Fibroblast of lung (primary cell): Measurements from ENCODE around the gene NSFL1C. TPM values are rescaled to one million over a fixed set of nuclear protein-coding genes. Genes with fewer than 3 reads are reported as not detected.

Source experiments
- DNase-seq, 2 donors: peaks; one replicate each; pipeline versions ENCODE4 v3.0.0 to v3.0.0-alpha.2; 2010; ENCODE audit warnings: low read depth in 2 of 2
- H2AFZ ChIP-seq: 2 replicates; pipeline ENCODE4 v1.5.1; 2012; ENCODE audit warnings: low read length, control low read depth, inconsistent platforms
- H3K27ac ChIP-seq: 2 replicates; pipeline ENCODE4 v1.5.1; 2011; ENCODE audit warnings: low read length, control low read depth; ENCODE audit not compliant: insufficient read depth
- H3K27me3 ChIP-seq: 2 replicates; pipeline ENCODE4 v1.5.1; 2011; ENCODE audit warnings: mild to moderate bottlenecking, low read length; ENCODE audit not compliant: control insufficient read depth, insufficient read depth
- H3K36me3 ChIP-seq: 2 replicates; pipeline ENCODE4 v1.5.1; 2011; ENCODE audit warnings: low read length; ENCODE audit not compliant: control insufficient read depth, insufficient read depth
- H3K4me1 ChIP-seq: 2 replicates; pipeline ENCODE4 v1.5.1; 2011; ENCODE audit warnings: low read length; ENCODE audit not compliant: control insufficient read depth, insufficient read depth; ENCODE audit errors: extremely low read depth
- H3K4me2 ChIP-seq: 2 replicates; pipeline ENCODE4 v1.5.1; 2011; ENCODE audit warnings: low read length, control low read depth; ENCODE audit not compliant: insufficient read depth; ENCODE audit errors: extremely low read depth
- H3K4me3 ChIP-seq, 4 experiments: fragments of 200-600 bp in 1 of 4; sonication (generic) in 1 of 4; replicated peaks in 1 of 4; 2 replicates each; pipeline ENCODE4 v1.5.1; 2011 to 2016; ENCODE audit warnings: low read length in 4 of 4, low read depth in 3 of 4, mild to moderate bottlenecking in 3 of 4, control low read depth in 2 of 4, inconsistent platforms in 1 of 4, mixed read lengths in 1 of 4; ENCODE audit not compliant: insufficient read depth in 1 of 4; ENCODE audit errors: control extremely low read depth in 1 of 4
- H3K79me2 ChIP-seq: 2 replicates; pipeline ENCODE4 v1.5.1; 2012; ENCODE audit warnings: mild to moderate bottlenecking, low read length, inconsistent platforms; ENCODE audit not compliant: control insufficient read depth, insufficient read depth
- H3K9ac ChIP-seq: 2 replicates; pipeline ENCODE4 v1.5.1; 2011; ENCODE audit warnings: mild to moderate bottlenecking, low read length, control low read depth; ENCODE audit not compliant: insufficient read depth
- H3K9me3 ChIP-seq: 2 replicates; pipeline ENCODE4 v1.5.1; 2012; ENCODE audit warnings: low read depth, low read length; ENCODE audit not compliant: control insufficient read depth, insufficient read depth
- H4K20me1 ChIP-seq: 2 replicates; pipeline ENCODE4 v1.5.1; 2011; ENCODE audit warnings: low read length; ENCODE audit not compliant: control insufficient read depth, insufficient read depth; ENCODE audit errors: extremely low read depth
- EZH2 ChIP-seq: IDR thresholded peaks from 2 replicates; pipeline ENCODE4 v1.5.1; 2012; ENCODE audit warnings: low read length, control low read depth, mild to moderate bottlenecking; ENCODE audit errors: missing control alignments
- polyA plus RNA-seq, 2 donors: library from polyadenylated mRNA; depleted of rRNA in 1 of 2; stranded (reverse) in 1 of 2; unstranded in 1 of 2; fragments of >200 nt; gene quantifications; 2 replicates each; pipeline ENCODE4 v1.2.1, GENCODE V29; 2011 to 2012; ENCODE audit warnings: missing spikeins in 1 of 2
- total RNA-seq: library from RNA; depleted of rRNA; stranded (reverse); fragments of >200 nt; gene quantifications from 2 replicates; pipeline ENCODE4 v1.2.1, GENCODE V29; 2014
- TF ChIP-seq, protein P1 (sequence below), 2 donors: IDR thresholded peaks in 1 of 2; conservative IDR thresholded peaks in 1 of 2; 1 replicate in 1 of 2; 2 replicates in 1 of 2; pipeline ENCODE4 v1.5.1; 2011 to 2012; ENCODE audit warnings: low read length in 2 of 2, control low read depth in 1 of 2, inconsistent platforms in 1 of 2, low read depth in 1 of 2, mild to moderate bottlenecking in 1 of 2

Gene NSFL1C
- total and polyA plus RNA-seq, 2 donors (not counting 1 experiment from before 2014, with no cell fraction given), result 17.8 to 24.3 TPM

DNA sequence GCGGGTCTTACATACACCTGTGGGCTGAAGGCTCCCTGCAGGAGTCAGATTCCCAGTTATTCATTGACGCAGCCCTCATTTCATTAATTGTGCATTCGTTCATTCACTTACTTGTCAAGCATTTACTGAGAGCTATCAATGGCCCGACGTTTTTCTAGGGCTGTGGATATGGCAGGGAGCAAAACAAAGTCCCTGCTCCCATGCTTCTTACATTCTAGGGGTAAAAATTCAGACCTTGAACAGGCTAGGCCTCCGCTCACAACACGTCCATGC is 369 bp upstream of the NSFL1C start:
- no peaks in the 10 kb centered on the region for H3K9me3 ChIP-seq
- H3K79me2 ChIP-seq, result peaks cover 30% of the 10 kb centered on the region
- peak overlapping the region in 2 of 4 experiments; percentile 10 to 20 for H3K4me3 ChIP-seq
- H3K9ac ChIP-seq, result no peak overlapping the region
- H2AFZ ChIP-seq, result no peak overlapping the region
- H3K27ac ChIP-seq, result no peak overlapping the region
- TF ChIP-seq, protein P1, sequence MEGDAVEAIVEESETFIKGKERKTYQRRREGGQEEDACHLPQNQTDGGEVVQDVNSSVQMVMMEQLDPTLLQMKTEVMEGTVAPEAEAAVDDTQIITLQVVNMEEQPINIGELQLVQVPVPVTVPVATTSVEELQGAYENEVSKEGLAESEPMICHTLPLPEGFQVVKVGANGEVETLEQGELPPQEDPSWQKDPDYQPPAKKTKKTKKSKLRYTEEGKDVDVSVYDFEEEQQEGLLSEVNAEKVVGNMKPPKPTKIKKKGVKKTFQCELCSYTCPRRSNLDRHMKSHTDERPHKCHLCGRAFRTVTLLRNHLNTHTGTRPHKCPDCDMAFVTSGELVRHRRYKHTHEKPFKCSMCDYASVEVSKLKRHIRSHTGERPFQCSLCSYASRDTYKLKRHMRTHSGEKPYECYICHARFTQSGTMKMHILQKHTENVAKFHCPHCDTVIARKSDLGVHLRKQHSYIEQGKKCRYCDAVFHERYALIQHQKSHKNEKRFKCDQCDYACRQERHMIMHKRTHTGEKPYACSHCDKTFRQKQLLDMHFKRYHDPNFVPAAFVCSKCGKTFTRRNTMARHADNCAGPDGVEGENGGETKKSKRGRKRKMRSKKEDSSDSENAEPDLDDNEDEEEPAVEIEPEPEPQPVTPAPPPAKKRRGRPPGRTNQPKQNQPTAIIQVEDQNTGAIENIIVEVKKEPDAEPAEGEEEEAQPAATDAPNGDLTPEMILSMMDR (conservative IDR thresholded peaks at IDR 0.05 in 1 of 2, IDR thresholded peaks at IDR 0.05 in 1 of 2; ENCODE audit: low read depth in 1 of 2, low read length in 2 of 2), result no peak
- TF ChIP-seq EZH2, result no peak
- H4K20me1 ChIP-seq, result no peaks in the 10 kb centered on the region
- H3K4me1 ChIP-seq, result peaks cover 8% of the 10 kb centered on the region
- H3K4me2 ChIP-seq, result no peak overlapping the region
- H3K36me3 ChIP-seq, result no peaks in the 10 kb centered on the region
- H3K27me3 ChIP-seq, result peaks cover 2% of the 10 kb centered on the region
- no peak for DNase-seq

DNA sequence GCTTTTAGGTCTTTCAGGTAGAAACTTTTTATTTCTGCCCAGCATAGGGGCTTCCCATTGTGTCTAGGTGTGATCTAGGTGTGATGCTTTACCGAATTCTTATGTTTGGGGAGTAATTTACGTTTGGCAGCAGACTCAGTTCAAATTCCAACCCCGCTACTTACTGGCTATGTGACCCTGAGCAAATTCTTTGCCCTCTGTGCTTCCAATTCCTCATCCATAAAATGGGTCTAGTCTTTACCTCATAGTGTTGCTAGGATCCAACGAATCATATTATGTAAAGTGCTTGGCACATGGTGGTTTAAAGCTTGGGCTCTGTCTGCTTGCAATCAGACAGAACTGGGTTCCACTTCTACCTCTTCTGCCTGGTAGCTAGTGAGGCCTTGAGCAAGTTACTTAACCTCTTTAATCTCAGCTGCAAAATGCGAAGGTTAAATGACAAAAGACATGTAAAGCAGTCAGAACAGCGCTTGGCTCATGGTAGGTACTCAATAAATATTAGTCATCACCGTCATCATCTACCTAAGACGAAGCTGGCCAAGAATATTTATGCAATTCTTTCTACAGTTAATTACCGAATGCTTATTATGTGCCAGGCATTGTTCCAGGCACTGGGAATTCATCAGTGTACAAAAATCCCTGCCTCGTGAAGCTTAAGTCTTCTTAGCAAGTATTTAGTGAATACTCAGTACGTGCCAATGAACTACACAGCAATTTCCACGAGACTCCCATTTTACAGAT is 1.0 kb downstream of the NSFL1C start:
- peak in 1 of 2 donors; percentile 55 for DNase-seq
- Histone ChIP-seq H4K20me1 (no peaks in the 10 kb centered on the region), H3K9me3 (no peaks in the 10 kb centered on the region), H3K4me1 (peaks cover 8% of the 10 kb centered on the region), H3K27ac (peak overlapping the region; percentile 85), H3K27me3 (peaks cover 2% of the 10 kb centered on the region), H3K4me2 (peak overlapping the region; percentile 36), H3K79me2 (peaks cover 35% of the 10 kb centered on the region), H3K36me3 (no peaks in the 10 kb centered on the region), H3K9ac (peak overlapping the region; percentile 91), H2AFZ (no peak overlapping the region), H3K4me3 (peak overlapping the region; percentile 84 to 91 (median 88))
- TF ChIP-seq EZH2, result no peak
- TF ChIP-seq, protein P1 (conservative IDR thresholded peaks at IDR 0.05 in 1 of 2, IDR thresholded peaks at IDR 0.05 in 1 of 2; ENCODE audit: low read depth in 1 of 2, low read length in 2 of 2), result no peak

DNA sequence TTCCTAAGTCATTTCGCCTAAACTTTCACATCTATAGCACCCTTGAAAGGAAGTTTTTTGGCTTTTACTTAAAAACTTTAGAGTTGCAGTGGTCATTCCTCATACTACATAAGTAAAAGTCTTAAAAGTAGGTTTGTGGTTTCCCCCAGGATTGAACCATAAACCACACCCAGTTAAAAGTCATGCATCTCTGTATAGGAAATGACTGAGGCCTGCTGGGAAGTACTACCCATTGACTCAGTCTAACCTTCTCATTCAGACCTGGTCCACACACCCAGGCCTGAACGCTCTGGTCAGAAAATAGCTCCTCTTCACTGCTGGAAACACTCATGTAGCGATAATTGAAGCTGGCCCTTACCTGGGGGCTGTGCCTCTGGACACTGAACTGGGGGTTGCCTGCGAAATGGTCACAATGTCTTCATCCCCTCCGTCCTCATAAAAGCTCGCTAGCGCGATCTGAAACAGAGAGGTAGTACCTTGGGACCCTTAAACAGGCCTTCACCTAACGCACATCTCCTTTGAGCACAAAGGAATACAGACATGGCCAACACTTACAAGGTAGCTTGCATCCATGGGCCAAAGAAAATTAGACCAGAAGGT is 2.6 kb downstream of the NSFL1C start:
- H3K9ac ChIP-seq, result no peak overlapping the region
- H3K36me3 ChIP-seq, result peaks cover 2% of the 10 kb centered on the region
- H3K9me3 ChIP-seq, result no peaks in the 10 kb centered on the region
- peaks cover 5% of the 10 kb centered on the region for H3K4me1 ChIP-seq
- no peak overlapping the region for H3K4me2 ChIP-seq
- H3K27me3 ChIP-seq, result peaks cover 2% of the 10 kb centered on the region
- H3K79me2 ChIP-seq, result peaks cover 35% of the 10 kb centered on the region
- H2AFZ ChIP-seq, result no peak overlapping the region
- H3K27ac ChIP-seq, result no peak overlapping the region
- TF ChIP-seq EZH2, result no peak
- TF ChIP-seq, protein P1 (conservative IDR thresholded peaks at IDR 0.05 in 1 of 2, IDR thresholded peaks at IDR 0.05 in 1 of 2; ENCODE audit: low read depth in 1 of 2, low read length in 2 of 2), result no peak
- DNase-seq, result peak in 1 of 2 donors; percentile 40
- no peaks in the 10 kb centered on the region for H4K20me1 ChIP-seq
- no peak overlapping the region for H3K4me3 ChIP-seq
